HepG2 (cell line): ENCODE measurements around the gene SH3BP5. TPM values are rescaled to one million over a fixed set of nuclear protein-coding genes. Genes with fewer than 3 reads are reported as not detected.

ENCODE experiments used
- ARID4A ChIP-seq: sonication (generic); formaldehyde crosslinking; IDR thresholded peaks from 2 replicates; pipeline ENCODE4 v1.5.0; 2020; ENCODE audit warnings: mild to moderate bottlenecking, missing genetic modification reagents, borderline replicate concordance
- ATF1 ChIP-seq: IDR thresholded peaks from 2 replicates; pipeline ENCODE4 v1.6.1; 2016; ENCODE audit warnings: mild to moderate bottlenecking, control low read depth
- CAMTA2 ChIP-seq: sonication (generic); formaldehyde crosslinking; IDR thresholded peaks from 2 replicates; pipeline ENCODE4 v1.4.0; 2020; ENCODE audit warnings: mild to moderate bottlenecking, missing genetic modification reagents, borderline replicate concordance
- CEBPG ChIP-seq: IDR thresholded peaks from 2 replicates; pipeline ENCODE4 v1.6.1; 2016
- ELF1 ChIP-seq: sonication (generic); formaldehyde crosslinking; IDR thresholded peaks from 2 replicates; pipeline ENCODE4 v1.4.0; 2020; ENCODE audit warnings: missing genetic modification reagents
- ETV5 ChIP-seq: IDR thresholded peaks from 2 replicates; pipeline ENCODE4 v1.6.1; 2018; ENCODE audit warnings: missing biosample characterization, missing genetic modification reagents, inconsistent platforms, borderline replicate concordance
- FIP1L1 ChIP-seq: fragments of 200-400 bp; formaldehyde crosslinking; IDR thresholded peaks from 2 replicates; pipeline ENCODE4 v1.6.1; 2018; ENCODE audit warnings: low read depth, mild to moderate bottlenecking, low read length, moderate library complexity, borderline replicate concordance; ENCODE audit not compliant: insufficient read depth
- GABPB1 ChIP-seq: IDR thresholded peaks from 2 replicates; pipeline ENCODE4 v1.6.1; 2016; ENCODE audit warnings: mild to moderate bottlenecking, missing genetic modification reagents, moderate library complexity, missing compliant biosample characterization
- HDAC2 ChIP-seq: sonication (generic); formaldehyde crosslinking; IDR thresholded peaks from 2 replicates; pipeline ENCODE4 v1.4.0; 2020; ENCODE audit warnings: missing genetic modification reagents
- MED1 ChIP-seq: sonication (generic); formaldehyde crosslinking; IDR thresholded peaks from 2 replicates; pipeline ENCODE4 v1.4.0; 2020; ENCODE audit warnings: missing genetic modification reagents
- MIER3 ChIP-seq: IDR thresholded peaks from 2 replicates; pipeline ENCODE4 v1.6.1; 2016; ENCODE audit warnings: missing compliant biosample characterization, borderline replicate concordance
- SMAD3 ChIP-seq: sonication (generic); formaldehyde crosslinking; IDR thresholded peaks from 2 replicates; pipeline ENCODE4 v1.4.0; 2020; ENCODE audit warnings: missing genetic modification reagents
- SMC3 ChIP-seq: IDR thresholded peaks from 2 replicates; pipeline ENCODE4 v1.6.1; 2011; ENCODE audit warnings: low read length, improper control_type of control experiment
- SNAPC2 ChIP-seq: sonication (generic); formaldehyde crosslinking; IDR thresholded peaks from 2 replicates; pipeline ENCODE4 v1.8.1; 2022; ENCODE audit warnings: mild to moderate bottlenecking, missing genetic modification reagents
- SOX13 ChIP-seq, 3 experiments: fragments of 450-650 bp in 1 of 3; sonication (generic) in 1 of 3; formaldehyde crosslinking in 1 of 3; IDR thresholded peaks in 2 of 3; conservative IDR thresholded peaks in 1 of 3; 2 replicates each; pipeline versions ENCODE4 v1.5.0 to v1.6.1; 2016 to 2020; ENCODE audit warnings: antibody characterized with exemption in 1 of 3, mild to moderate bottlenecking in 1 of 3, missing compliant biosample characterization in 1 of 3, missing genetic modification reagents in 1 of 3, moderate library complexity in 1 of 3
- SUZ12 ChIP-seq: fragments of 150-350 bp; IDR thresholded peaks from 2 replicates; pipeline ENCODE4 v1.6.1; 2014; ENCODE audit warnings: low read depth, low read length
- ZNF232 ChIP-seq: sonication (generic); formaldehyde crosslinking; IDR thresholded peaks from 2 replicates; pipeline ENCODE4 v1.4.0; 2020; ENCODE audit warnings: missing genetic modification reagents, borderline replicate concordance
- ZNF331 ChIP-seq: sonication (generic); formaldehyde crosslinking; IDR thresholded peaks from 2 replicates; pipeline ENCODE4 v1.4.0; 2020; ENCODE audit warnings: missing genetic modification reagents
- ZNF556 ChIP-seq: sonication (generic); formaldehyde crosslinking; IDR thresholded peaks from 2 replicates; pipeline ENCODE4 v1.4.0; 2020; ENCODE audit warnings: mild to moderate bottlenecking, missing genetic modification reagents, borderline replicate concordance
- ZNF639 ChIP-seq: conservative IDR thresholded peaks from 2 replicates; pipeline ENCODE4 v1.6.1; 2018; ENCODE audit warnings: missing genetic modification reagents
- ZNF792 ChIP-seq: IDR thresholded peaks from 2 replicates; pipeline ENCODE4 v1.6.1; 2016
- polyA plus RNA-seq, 8 experiments: library from polyadenylated mRNA; depleted of rRNA in 3 of 8; stranded (reverse) in 7 of 8; unstranded in 1 of 8; fragments of >200 nt; fragmentation: Illumina TruSeq in 4 of 8; extraction: Trizol in 4 of 8; gene quantifications; 2 replicates each; pipeline versions ENCODE4 v1.2.1 to v1.2.3, GENCODE V29; 2011 to 2016; ENCODE audit warnings: low read depth in 4 of 8, missing spikeins in 1 of 8, mixed read lengths in 1 of 8; ENCODE audit not compliant: insufficient read depth in 1 of 8
- total RNA-seq, 5 experiments: library from RNA; depleted of rRNA; stranded (reverse); fragments of >200 nt; fragmentation: Illumina TruSeq; extraction: Trizol; gene quantifications; 2 replicates each; pipeline ENCODE4 v1.2.3, GENCODE V29; 2016; ENCODE audit warnings: low read depth in 1 of 5

The SH3BP5 gene
- total and polyA plus RNA-seq, 2 of the 13 experiments (the other 11 are each of a cell fraction or from before 2014, with no cell fraction given): 0.09 to 0.16 TPM

GRCh38 chr3:15377961-15378791, 45.8 kb upstream of the SH3BP5 start (continued):
- TF ChIP-seq ZNF556 (CRISPR knock-in tag) (0 out of 2 replicates have a peak, but pooled peaks have one; percentile 58), ZNF331 (CRISPR knock-in tag) (peak; percentile 46; the same call in 1 of the 2 replicates), ARID4A (CRISPR knock-in tag) (peak; percentile 80; the same call in 1 of the 2 replicates), FIP1L1 (no peak), GABPB1 (CRISPR knock-in tag) (peak; percentile 96), MIER3 (CRISPR knock-in tag) (0 out of 2 replicates have a peak, but pooled peaks have one; percentile 44), ZNF232 (CRISPR knock-in tag) (no peak), SUZ12 (no peak), ZNF792 (CRISPR knock-in tag) (peak; percentile 42; the same call in 1 of the 2 replicates), ATF1 (CRISPR knock-in tag) (peak; percentile 94), SMC3 (peak; percentile 98), SMAD3 (CRISPR knock-in tag) (peak; percentile 74; the same call in 1 of the 2 replicates), ETV5 (peak; percentile 42; the same call in 1 of the 2 replicates), CEBPG (peak; percentile 31), HDAC2 (peak; percentile 48; the same call in 1 of the 2 replicates), ZNF639 (CRISPR knock-in tag) (peak; percentile 53; the same call in 1 of the 2 replicates), MED1 (CRISPR knock-in tag) (peak; percentile 38; the same call in 1 of the 2 replicates), CAMTA2 (no peak), SOX13 (IDR thresholded peaks at IDR 0.05) (no peak), SOX13 (CRISPR knock-in tag; conservative IDR thresholded peaks at IDR 0.05 in 1 of 2, IDR thresholded peaks at IDR 0.05 in 1 of 2) (0 out of 4 replicates have a peak, but pooled peaks of 1 of the 2 experiments have one; percentile 14), SNAPC2 (CRISPR knock-in tag) (peak; percentile 79), ELF1 (CRISPR knock-in tag) (peak; percentile 82)
